SK-N-SH (cell line): ENCODE data around the gene GPC5.

ENCODE experiments used
- EZH2phosphoT487 ChIP-seq: fragments of 200-600 bp; sonication (generic); IDR thresholded peaks from 2 replicates; pipeline ENCODE4 v1.6.1; 2017; ENCODE audit warnings: low read depth, mixed run types, mild to moderate bottlenecking, antibody characterized with exemption, moderate library complexity, borderline replicate concordance
- POLR2AphosphoS5 ChIP-seq: IDR thresholded peaks from 2 replicates; pipeline ENCODE4 v1.6.1; 2012; ENCODE audit warnings: low read depth, low read length
- TF ChIP-seq, protein P1 (sequence below): fragments of 200-600 bp; sonication (generic); IDR thresholded peaks from 2 replicates; pipeline ENCODE4 v1.6.1; 2017; ENCODE audit warnings: antibody characterized with exemption, mild to moderate bottlenecking, moderate library complexity

DNA sequence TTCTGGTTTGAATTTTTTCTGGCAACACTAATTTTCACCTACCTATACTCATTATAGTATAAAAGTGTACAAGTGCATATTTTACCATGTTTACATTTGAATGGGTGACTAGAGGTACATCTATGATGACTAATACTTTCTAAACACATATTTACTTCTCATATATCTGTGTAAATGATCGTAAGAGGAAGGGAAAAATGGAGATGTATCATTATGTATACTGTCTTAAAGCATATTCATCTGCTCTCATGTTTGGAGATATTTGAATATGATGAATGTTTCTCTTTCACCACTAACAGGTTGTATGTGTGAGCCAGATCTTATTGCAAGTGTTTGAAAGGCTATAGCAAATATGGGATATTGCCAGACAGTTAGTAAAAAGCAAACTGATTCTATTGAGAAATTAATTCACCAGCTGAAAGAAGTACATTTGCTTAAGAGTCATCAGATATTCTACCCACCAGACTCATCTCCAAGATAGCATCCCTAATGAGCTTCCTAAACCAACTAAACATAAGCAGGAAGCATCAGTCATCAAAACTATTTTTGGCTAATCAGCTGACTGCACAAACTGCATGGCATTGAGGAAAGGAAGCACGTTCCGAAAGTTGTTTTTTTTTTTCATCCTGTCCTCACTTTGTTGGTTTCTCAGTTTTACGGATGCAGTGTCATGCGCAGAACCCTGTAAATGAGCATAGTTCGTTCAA is 738.2 kb downstream of the GPC5 start:
- TF ChIP-seq, protein P1, sequence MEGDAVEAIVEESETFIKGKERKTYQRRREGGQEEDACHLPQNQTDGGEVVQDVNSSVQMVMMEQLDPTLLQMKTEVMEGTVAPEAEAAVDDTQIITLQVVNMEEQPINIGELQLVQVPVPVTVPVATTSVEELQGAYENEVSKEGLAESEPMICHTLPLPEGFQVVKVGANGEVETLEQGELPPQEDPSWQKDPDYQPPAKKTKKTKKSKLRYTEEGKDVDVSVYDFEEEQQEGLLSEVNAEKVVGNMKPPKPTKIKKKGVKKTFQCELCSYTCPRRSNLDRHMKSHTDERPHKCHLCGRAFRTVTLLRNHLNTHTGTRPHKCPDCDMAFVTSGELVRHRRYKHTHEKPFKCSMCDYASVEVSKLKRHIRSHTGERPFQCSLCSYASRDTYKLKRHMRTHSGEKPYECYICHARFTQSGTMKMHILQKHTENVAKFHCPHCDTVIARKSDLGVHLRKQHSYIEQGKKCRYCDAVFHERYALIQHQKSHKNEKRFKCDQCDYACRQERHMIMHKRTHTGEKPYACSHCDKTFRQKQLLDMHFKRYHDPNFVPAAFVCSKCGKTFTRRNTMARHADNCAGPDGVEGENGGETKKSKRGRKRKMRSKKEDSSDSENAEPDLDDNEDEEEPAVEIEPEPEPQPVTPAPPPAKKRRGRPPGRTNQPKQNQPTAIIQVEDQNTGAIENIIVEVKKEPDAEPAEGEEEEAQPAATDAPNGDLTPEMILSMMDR = no peak
- no peak for TF ChIP-seq EZH2phosphoT487
- no peak for TF ChIP-seq POLR2AphosphoS5
